NAMALWA (cell line): ENCODE measurements around the gene AGER.
A peak's percentile ranks its signal among the peaks of the same experiment; 100 is the strongest.
"Not testable (repeated sequence)": the region's sequence is repeated elsewhere in the genome, so short reads cannot be mapped to it uniquely, and the experiment has no call there.

Source experiments
- DNase-seq: peaks from one replicate; pipeline ENCODE4 v3.0.0-alpha.2; 2015; ENCODE audit warnings: low spot score

Gene AGER

DNA sequence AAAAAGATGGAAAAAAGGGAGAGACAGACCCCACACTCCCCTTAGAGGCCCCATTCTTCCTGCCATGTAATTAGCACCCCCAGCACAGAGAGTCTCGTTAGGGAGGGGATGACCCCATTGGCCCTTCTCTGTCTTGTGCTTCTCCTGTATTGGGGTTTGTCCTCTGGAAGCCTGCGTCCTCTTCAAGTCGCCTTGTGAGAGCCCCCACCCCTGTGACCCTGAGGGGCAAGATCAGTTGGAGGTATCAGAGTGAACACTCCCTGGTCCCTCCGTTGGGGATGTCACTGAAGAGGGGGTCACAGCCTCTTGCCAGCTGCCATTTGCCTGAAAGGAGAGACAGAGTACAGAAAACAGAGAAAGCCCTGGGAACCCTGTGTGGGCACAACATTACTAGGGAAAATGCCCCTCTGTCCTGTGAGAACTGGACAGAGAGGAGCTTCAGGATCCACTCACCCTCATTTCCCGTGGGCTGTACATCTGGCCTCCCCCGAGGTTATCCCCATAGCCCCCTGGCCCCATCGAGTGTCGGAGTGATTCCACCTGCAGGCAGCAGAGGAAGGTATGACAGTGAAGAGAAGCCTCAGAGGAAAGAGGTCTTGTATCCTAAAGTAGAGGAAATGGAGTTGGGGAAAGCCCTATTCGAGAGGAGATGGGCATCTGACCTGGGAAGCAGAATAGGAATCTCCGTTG lies 2.2 kb upstream of the AGER start:
- not testable (repeated sequence) for DNase-seq

- DNase-seq: not testable (repeated sequence)
These were observed 1.7 kb upstream of the AGER start for GRCh38 chr6:32185681-32186131.

GRCh38 chr6:32183483-32184083 lies 470 bp downstream of the AGER start:
- DNase-seq: no peak

GRCh38 chr6:32183030-32183429 lies 1.0 kb downstream of the AGER start:
- DNase-seq: no peak

- no peak for DNase-seq
These were observed 1.5 kb downstream of the AGER start for GRCh38 chr6:32182555-32182981.

DNA sequence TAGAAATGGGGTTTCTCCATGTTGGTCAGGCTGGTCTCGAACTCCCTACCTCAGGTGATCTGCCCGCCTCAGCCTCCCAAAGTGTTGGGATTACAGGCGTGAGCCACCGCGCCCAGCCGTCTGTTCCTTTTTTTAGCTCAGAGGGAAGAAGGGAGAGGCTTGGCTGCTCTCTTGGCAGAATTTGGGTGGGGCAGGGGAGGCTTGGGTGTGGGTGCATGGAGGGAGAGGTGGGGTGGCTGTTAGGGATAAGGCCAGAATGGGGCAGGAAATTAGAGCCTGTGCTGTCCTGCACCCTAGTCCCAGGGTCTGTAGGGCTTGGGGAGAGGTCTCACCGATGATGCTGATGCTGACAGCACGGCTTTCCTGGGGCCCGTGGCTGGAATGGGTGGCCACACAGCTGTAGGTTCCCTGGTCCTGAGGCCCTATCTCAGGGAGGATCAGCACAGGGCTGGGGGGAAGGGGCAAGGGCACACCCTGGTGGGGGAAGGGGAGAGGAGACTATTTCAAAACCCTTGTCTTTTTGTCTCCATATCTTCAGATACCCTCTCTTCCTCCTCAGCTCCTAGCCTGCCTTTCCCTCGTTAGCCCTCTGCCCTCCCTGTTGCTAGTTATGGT lies 2.0 kb downstream of the AGER start:
- no peak for DNase-seq

DNA sequence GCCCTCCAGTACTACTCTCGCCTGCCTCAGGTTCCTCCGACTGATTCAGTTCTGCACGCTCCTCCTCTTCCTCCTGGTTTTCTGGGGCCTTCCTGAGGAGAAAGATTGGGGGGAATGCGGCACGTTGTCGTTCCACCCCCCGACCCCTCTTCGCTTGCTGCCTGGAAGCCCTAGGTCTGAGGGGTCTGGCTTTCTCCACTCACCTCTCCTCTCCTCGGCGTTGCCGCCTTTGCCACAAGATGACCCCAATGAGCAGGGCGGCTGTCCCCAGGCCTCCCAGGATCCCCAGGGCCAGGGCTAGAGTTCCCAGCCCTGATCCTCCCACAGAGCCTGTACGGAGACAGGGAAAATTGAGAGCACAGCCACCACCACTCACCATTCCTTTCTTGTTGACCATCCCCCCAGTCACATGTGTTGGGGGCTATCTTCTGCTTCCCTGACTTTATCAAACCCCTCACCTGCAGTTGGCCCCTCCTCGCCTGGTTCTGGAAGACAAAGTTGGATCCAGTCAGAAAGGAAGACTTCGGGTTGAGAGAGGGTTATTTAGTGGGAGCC lies 2.8 kb downstream of the AGER start:
- no peak for DNase-seq

GRCh38 chr6:32179766-32180405 lies 4.2 kb downstream of the AGER start:
- no peak for DNase-seq

DNA sequence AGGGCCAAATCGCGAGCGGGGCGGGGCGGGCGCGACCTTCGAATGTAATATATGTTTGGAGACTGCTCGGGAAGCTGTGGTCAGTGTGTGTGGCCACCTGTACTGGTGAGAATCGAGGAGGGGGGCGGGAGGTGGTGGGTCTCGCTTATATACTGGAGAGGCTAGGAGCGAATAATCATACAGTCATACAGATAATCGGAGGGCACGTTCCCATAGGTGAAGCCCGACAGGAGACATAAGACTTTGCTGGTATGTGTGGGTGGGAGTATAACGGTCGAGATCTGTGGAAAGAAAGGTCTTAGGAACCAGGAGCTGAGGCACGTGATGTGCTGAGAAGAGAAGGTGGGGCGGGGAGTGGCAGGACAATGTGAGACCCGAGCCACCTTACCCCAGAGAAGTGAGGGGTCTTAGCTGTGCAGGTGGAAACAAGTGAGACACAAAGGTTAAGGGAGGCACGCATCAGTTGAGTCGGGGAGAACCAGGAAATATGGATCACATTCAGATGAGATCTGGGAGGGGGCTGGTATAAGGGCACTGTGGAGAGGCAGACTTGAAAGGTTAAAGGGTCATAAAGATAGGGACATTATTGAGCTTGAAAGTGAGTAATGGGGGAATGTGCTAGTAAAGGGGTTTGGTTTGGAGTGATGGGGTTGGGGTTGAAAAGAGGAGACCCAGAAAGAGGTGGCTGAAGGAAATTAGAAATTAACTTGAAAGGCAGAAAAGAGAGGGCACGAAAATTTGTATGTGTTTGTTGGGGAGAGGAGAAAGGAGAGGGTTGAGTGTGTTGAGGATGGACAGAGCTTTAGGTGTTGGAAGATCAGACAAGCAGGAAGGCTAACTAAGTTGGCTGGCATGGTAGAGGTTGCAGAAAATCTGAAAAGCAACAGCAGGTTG lies 5.3 kb downstream of the AGER start:
- peak; percentile 39 for DNase-seq

DNA sequence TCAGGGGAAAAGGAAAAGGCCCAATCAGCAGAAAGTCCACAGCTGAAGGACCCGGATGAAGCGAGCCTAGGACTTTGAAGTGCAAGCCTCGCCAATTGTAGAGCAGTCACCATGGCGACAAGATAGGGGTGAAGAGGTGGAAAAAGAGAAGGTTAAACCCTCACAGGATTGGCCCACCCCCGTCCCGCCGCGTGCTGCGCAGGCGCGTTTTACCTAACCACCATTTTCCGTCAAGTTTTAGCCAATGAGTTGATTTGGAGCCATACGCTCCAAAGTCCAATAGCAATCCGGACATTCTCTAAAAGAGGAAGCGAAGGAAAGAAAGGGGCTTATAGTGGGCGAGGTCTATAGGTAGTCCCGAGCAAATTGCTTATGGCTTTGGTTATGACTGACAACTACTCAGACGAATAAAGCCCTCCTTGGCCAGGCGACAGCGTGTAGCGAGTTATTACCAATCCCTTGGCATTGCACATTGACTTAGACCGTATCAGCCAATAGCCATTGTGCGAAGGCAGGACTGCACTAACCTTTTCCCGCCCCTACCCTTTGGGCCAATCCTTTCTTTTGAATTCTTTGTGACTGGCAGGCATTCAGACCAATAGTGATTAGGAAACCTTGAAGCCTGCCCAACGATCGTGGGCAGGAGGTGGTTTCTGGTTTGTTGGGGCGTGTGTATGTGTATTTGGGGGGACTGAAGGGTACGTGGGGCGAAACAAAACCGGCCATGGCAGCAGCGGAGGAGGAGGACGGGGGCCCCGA lies 6.1 kb downstream of the AGER start, which contains the start of gene RNF5:
Gene RNF5, plus strand, starts transcription at position 618 of the 759 bp plus-strand sequence. Its CDS starts 107 bp downstream, at position 725.
- peak; percentile 100 for DNase-seq

DNA sequence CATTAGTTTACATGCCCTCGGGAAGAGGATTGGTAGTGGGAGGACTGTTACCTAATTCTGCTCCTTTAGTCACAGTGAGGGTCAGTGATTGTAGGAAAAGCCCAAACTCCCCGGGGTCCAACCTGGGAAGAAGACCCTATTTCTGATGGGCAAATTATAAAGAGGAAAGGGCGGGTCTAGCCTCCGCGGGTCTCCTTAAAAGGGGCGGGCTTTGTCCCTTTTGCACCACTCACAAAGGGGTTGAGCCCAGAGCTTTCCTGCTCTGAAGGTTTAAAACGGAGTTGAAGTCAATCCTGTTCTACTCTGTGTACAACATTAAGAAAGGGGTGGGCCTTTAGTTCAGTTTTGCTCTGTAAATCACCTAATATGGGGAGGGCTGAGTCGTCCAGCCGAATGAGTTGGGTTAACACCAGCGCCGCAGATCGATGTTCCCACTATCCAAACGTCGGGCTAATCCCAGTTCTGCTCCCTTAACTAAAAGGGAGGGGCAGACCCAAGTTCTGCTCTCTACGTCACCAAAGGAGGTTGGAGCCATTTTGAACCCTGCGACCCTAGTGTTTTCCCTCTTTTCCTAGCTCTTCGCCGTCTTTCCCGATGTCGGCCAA lies 6.8 kb downstream of the AGER start:
- DNase-seq: peak; percentile 83

DNA sequence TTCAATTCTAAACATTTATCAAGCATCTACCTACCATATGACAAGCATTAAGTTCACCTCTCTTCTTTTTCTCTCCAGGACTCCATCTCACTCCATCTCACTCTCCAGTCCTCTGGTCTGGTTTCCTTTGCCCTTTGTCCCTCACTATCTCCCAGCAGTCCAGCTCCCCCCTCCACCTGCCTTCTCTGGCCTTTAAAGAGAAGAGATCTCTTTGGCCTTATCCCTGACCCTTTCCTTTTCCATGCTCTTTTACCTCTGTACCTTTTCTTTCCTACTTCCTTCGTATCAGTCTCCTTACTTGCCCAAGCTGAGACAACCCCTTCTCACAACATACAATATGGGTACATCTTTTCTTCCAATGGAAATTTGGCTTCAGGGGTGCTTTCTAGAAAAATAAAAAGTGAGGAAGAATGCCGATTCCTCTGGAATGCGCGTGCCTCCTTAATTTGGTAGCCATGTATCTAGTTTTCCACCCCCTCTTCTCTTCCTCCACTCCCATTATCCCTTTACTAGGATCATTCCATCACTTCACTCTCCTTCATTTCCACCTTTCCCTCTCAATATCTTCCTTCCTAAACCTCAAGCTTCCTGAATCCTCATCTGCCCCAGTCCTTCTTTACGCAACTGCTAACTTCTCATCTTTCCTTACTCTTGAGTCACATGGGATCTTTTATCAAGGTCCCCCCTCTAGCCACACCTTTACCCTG lies 7.4 kb downstream of the AGER start:
- no peak for DNase-seq

- peak; percentile 96 for DNase-seq
These were observed 8.2 kb downstream of the AGER start, which contains the start of gene AGPAT1 for GRCh38 chr6:32175711-32176475. Gene AGPAT1 (minus strand): TSS chr6:32176084. CDS start chr6:32171496, 4,588 bp downstream.

GRCh38 chr6:32175322-32175710 lies 8.7 kb downstream of the AGER start:
- DNase-seq: peak; percentile 36

GRCh38 chr6:32174416-32174815 lies 9.6 kb downstream of the AGER start:
- no peak for DNase-seq

- no peak for DNase-seq
These were observed 10.9 kb downstream of the AGER start for GRCh38 chr6:32173051-32173727.

GRCh38 chr6:32171234-32171633 lies 12.8 kb downstream of the AGER start:
- DNase-seq: no peak

GRCh38 chr6:32170294-32170693 lies 13.8 kb downstream of the AGER start:
- no peak for DNase-seq
